H1 (cell line): ENCODE results near the gene CISD2. TPM values are rescaled to one million over a fixed set of nuclear protein-coding genes. Genes with fewer than 3 reads are reported as not detected.
A peak's percentile ranks its signal among the peaks of the same experiment; 100 is the strongest.
"Not testable (repeated sequence)": the region's sequence is repeated elsewhere in the genome, so short reads cannot be mapped to it uniquely, and the experiment has no call there.

ENCODE experiments used
- CTCF ChIA-PET: fragments of 300-600 bp; sonication (Branson Sonifier 250); formaldehyde crosslinking; loops from one replicate; lab custom pipeline; 2021; ENCODE audit not compliant: partially characterized antibody; lab: Charles Lee
- POLR2A ChIA-PET: fragments of 300-600 bp; sonication (Branson Sonifier 250); formaldehyde crosslinking; loops from one replicate; lab custom pipeline; 2021; ENCODE audit warnings: inconsistent platforms; ENCODE audit not compliant: partially characterized antibody; lab: Charles Lee
- DNase-seq, 2 experiments: peaks; one replicate each; pipeline versions ENCODE4 v3.0.0 to v3.0.0-alpha.2; 2010 to 2022; ENCODE audit warnings: low spot score in 2 of 2, low read depth in 1 of 2, mixed read lengths in 1 of 2
- FAIRE-seq: peaks from 2 replicates; lab custom pipeline; 2011; peaks lifted over from hg19 to GRCh38; lab: Jason Lieb, UNC
- H2AFZ ChIP-seq: 2 replicates; pipeline ENCODE4 v1.8.1; 2012; ENCODE audit warnings: low read length, inconsistent platforms
- H2AK5ac ChIP-seq: 2 replicates; pipeline ENCODE4 v1.6.1; 2013; ENCODE audit warnings: low read depth, low read length
- H2BK120ac ChIP-seq: replicated peaks from 2 replicates; pipeline ENCODE3; 2013; ENCODE audit warnings: low read depth, low read length, inconsistent platforms
- H2BK12ac ChIP-seq: 2 replicates; pipeline ENCODE4 v1.6.1; 2013; ENCODE audit warnings: low read depth, low read length
- H2BK15ac ChIP-seq: 2 replicates; pipeline ENCODE4 v1.6.1; 2013; ENCODE audit warnings: low read length
- H2BK20ac ChIP-seq: 2 replicates; pipeline ENCODE4 v1.6.1; 2013; ENCODE audit warnings: low read length
- H2BK5ac ChIP-seq: 2 replicates; pipeline ENCODE4 v1.6.1; 2013; ENCODE audit warnings: low read depth, low read length
- H3K14ac ChIP-seq: 2 replicates; pipeline ENCODE4 v1.6.1; 2013; ENCODE audit warnings: inconsistent platforms; ENCODE audit not compliant: insufficient read length
- H3K18ac ChIP-seq: 2 replicates; pipeline ENCODE4 v1.6.1; 2013; ENCODE audit warnings: low read length; ENCODE audit errors: extremely low read depth
- H3K23ac ChIP-seq: 2 replicates; pipeline ENCODE4 v1.6.1; 2013; ENCODE audit warnings: inconsistent platforms; ENCODE audit not compliant: insufficient read length
- H3K23me2 ChIP-seq: 2 replicates; pipeline ENCODE4 v1.6.1; 2013; ENCODE audit warnings: low read depth, low read length
- H3K27ac ChIP-seq: 2 replicates; pipeline ENCODE4 v1.6.1; 2011; ENCODE audit warnings: low read depth, low read length, inconsistent platforms
- H3K27me3 ChIP-seq, 4 experiments: replicated peaks in 1 of 4; 1 replicate in 1 of 4; 2 replicates in 3 of 4; pipeline versions ENCODE4 v1.6.1 to v1.8.1; 2011 to 2013; ENCODE audit warnings: low read length in 3 of 4, mild to moderate bottlenecking in 3 of 4, inconsistent platforms in 2 of 4, mixed read lengths in 2 of 4, moderate library complexity in 1 of 4; ENCODE audit not compliant: control insufficient read depth in 3 of 4, insufficient read depth in 3 of 4; ENCODE audit errors: extremely low read depth in 1 of 4
- H3K36me3 ChIP-seq, 4 experiments: 2 replicates each; pipeline versions ENCODE4 v1.6.1 to v1.8.1; 2011 to 2013; ENCODE audit warnings: mild to moderate bottlenecking in 4 of 4, low read length in 3 of 4, moderate library complexity in 2 of 4, control low read depth in 1 of 4, inconsistent platforms in 1 of 4; ENCODE audit not compliant: insufficient read depth in 4 of 4, control insufficient read depth in 2 of 4
- H3K4ac ChIP-seq: replicated peaks from 2 replicates; pipeline ENCODE3; 2013; ENCODE audit warnings: low read length, low read depth, mixed read lengths, inconsistent platforms; ENCODE audit not compliant: insufficient read length
- H3K4me1 ChIP-seq, 4 experiments: replicated peaks in 1 of 4; 1 replicate in 1 of 4; 2 replicates in 3 of 4; pipeline versions ENCODE4 v1.6.1 to v1.8.1; 2011 to 2013; ENCODE audit warnings: low read length in 3 of 4, inconsistent platforms in 2 of 4, mixed read lengths in 1 of 4; ENCODE audit not compliant: insufficient read depth in 4 of 4, control insufficient read depth in 3 of 4
- H3K4me2 ChIP-seq, 2 experiments: 2 replicates each; pipeline versions ENCODE4 v1.6.1 to v1.8.1; 2011 to 2013; ENCODE audit warnings: low read depth in 2 of 2, low read length in 2 of 2, control low read depth in 1 of 2, inconsistent platforms in 1 of 2, mild to moderate bottlenecking in 1 of 2; ENCODE audit not compliant: insufficient read depth in 1 of 2
- H3K4me3 ChIP-seq, 4 experiments: fragments of 200-600, 300-600 bp in 1 of 4; sonication (generic), shearing (Covaris generic), sonication (Bioruptor Twin) in 1 of 4; 2 replicates each; pipeline versions ENCODE4 v1.5.1 to v1.8.1; 2011 to 2016; ENCODE audit warnings: low read length in 4 of 4, low read depth in 3 of 4, control low read depth in 2 of 4, inconsistent platforms in 2 of 4, mild to moderate bottlenecking in 2 of 4, mixed read lengths in 1 of 4, moderate library complexity in 1 of 4; ENCODE audit not compliant: insufficient read depth in 2 of 4; ENCODE audit errors: extremely low read depth in 1 of 4
- H3K56ac ChIP-seq: replicated peaks from 2 replicates; pipeline ENCODE3; 2013; ENCODE audit warnings: low read depth, mild to moderate bottlenecking, mixed read lengths, low read length, inconsistent platforms; ENCODE audit not compliant: insufficient read length
- H3K79me1 ChIP-seq: 2 replicates; pipeline ENCODE4 v1.6.1; 2013; ENCODE audit warnings: low read depth, low read length, control low read depth
- H3K79me2 ChIP-seq, 2 experiments: 2 replicates each; pipeline versions ENCODE4 v1.6.1 to v1.8.1; 2012 to 2013; ENCODE audit warnings: low read length in 2 of 2, mild to moderate bottlenecking in 2 of 2, inconsistent platforms in 1 of 2; ENCODE audit not compliant: insufficient read depth in 2 of 2, control insufficient read depth in 1 of 2
- H3K9ac ChIP-seq, 4 experiments: replicated peaks in 1 of 4; 1 replicate in 1 of 4; 2 replicates in 3 of 4; pipeline versions ENCODE4 v1.6.1 to v1.8.1; 2011 to 2013; ENCODE audit warnings: low read depth in 3 of 4, low read length in 3 of 4, control low read depth in 2 of 4, mild to moderate bottlenecking in 2 of 4, moderate library complexity in 2 of 4, inconsistent platforms in 1 of 4; ENCODE audit errors: extremely low read depth in 1 of 4
- H3K9me3 ChIP-seq, 2 experiments: 2 replicates each; pipeline versions ENCODE4 v1.6.1 to v1.8.1; 2012 to 2013; ENCODE audit warnings: mild to moderate bottlenecking in 2 of 2, moderate library complexity in 2 of 2, control low read depth in 1 of 2, inconsistent platforms in 1 of 2, low read depth in 1 of 2, low read length in 1 of 2, mixed read lengths in 1 of 2; ENCODE audit not compliant: insufficient read depth in 2 of 2
- H4K20me1 ChIP-seq, 2 experiments: replicated peaks in 1 of 2; 2 replicates each; pipeline versions ENCODE3 to v1.8.1; 2011 to 2013; ENCODE audit warnings: inconsistent platforms in 2 of 2, low read length in 2 of 2, mild to moderate bottlenecking in 1 of 2; ENCODE audit not compliant: insufficient read depth in 2 of 2, control insufficient read depth in 1 of 2
- H4K5ac ChIP-seq: 2 replicates; pipeline ENCODE4 v1.6.1; 2013; ENCODE audit warnings: low read length, low read depth, mixed read lengths, inconsistent platforms; ENCODE audit not compliant: insufficient read length
- H4K8ac ChIP-seq: 2 replicates; pipeline ENCODE4 v1.8.0; 2013; ENCODE audit warnings: mild to moderate bottlenecking, moderate library complexity, low read length, inconsistent platforms; ENCODE audit not compliant: insufficient read depth; ENCODE audit errors: extremely low read depth
- H4K91ac ChIP-seq: replicated peaks from 2 replicates; pipeline ENCODE3; 2013; ENCODE audit warnings: low read length, mixed read lengths, inconsistent platforms; ENCODE audit not compliant: insufficient read length
- POU5F1 ChIP-seq: IDR thresholded peaks from 2 replicates; pipeline ENCODE4 v1.6.1; 2011; ENCODE audit warnings: low read depth, mild to moderate bottlenecking, low read length, moderate library complexity
- WGBS, 2 experiments: shearing (Covaris generic) in 1 of 2; methylation state at CpG; one replicate each; pipeline versions ENCODE4 v1.1.6 to v1.1.7; 2013 to 2015; ENCODE audit warnings: low lambda C conversion rate in 2 of 2, mixed read lengths in 2 of 2, inconsistent platforms in 1 of 2, low coverage in 1 of 2, missing lambda C conversion rate in 1 of 2; ENCODE audit not compliant: insufficient replicate concordance in 2 of 2, insufficient coverage in 1 of 2, insufficient read length in 1 of 2; ENCODE audit errors: extremely low coverage in 1 of 2, missing lambda C conversion rate in 1 of 2; 5-methylcytosine and 5-hydroxymethylcytosine counted together
- polyA plus RNA-seq, 7 experiments: library from polyadenylated mRNA; depleted of rRNA in 3 of 7; stranded (reverse) in 5 of 7; unstranded in 2 of 7; fragments of >200 nt in 5 of 7; fragments of 200-250 nt in 2 of 7; gene quantifications; 1 replicate in 5 of 7; 2 replicates in 1 of 7; 4 replicates in 1 of 7; pipeline versions ENCODE4 v1.2.1 to v1.2.3, GENCODE V29; 2011 to 2013; ENCODE audit warnings: missing spikeins in 2 of 7, mixed read lengths in 2 of 7
- total RNA-seq: library from RNA; stranded (reverse); fragmentation: NEBNext Ultra II Directional; extraction: Animal tissue kit (Norgen Biotek cat#: 25700); gene quantifications from 2 replicates; pipeline ENCODE4 v1.2.1, GENCODE V29; 2021

CISD2 gene
- total and polyA plus RNA-seq, 2 of the 8 experiments (the other 6 are each of a cell fraction or from before 2014, with no cell fraction given), result 23.7 to 48.3 TPM

GRCh38 chr4:102819100-102819499 is 49.7 kb upstream of the CISD2 start:
- H2AK5ac ChIP-seq, DNase-seq, H3K4ac ChIP-seq, H3K4me3 ChIP-seq, H3K23ac ChIP-seq, H3K9ac ChIP-seq, H3K27ac ChIP-seq, H2BK20ac ChIP-seq, H2BK120ac ChIP-seq, H2BK15ac ChIP-seq, FAIRE-seq, H3K18ac ChIP-seq, H4K5ac ChIP-seq, H3K27me3 ChIP-seq, H3K9me3 ChIP-seq, H2BK12ac ChIP-seq, H4K91ac ChIP-seq, H3K4me2 ChIP-seq, H3K79me1 ChIP-seq, H4K8ac ChIP-seq, CTCF ChIA-PET, H3K14ac ChIP-seq, H3K56ac ChIP-seq, H2BK5ac ChIP-seq, H3K23me2 ChIP-seq, H2AFZ ChIP-seq: not testable (repeated sequence)
- 84% methylated on average over 10 of the region's 10 CpGs; no CpG with 5 or more reads in 1 of the 2 experiments for WGBS, 2 experiments
- Histone ChIP-seq H3K79me2 (peaks cover 84 to 100% of the 10 kb centered on the region in 2 experiments), H4K20me1 (peaks cover 31 to 48% of the 10 kb centered on the region in 2 experiments), H3K4me1 (peaks cover 0 to 13% (median 6%) of the 10 kb centered on the region in 4 experiments; a peak in 5 of 7 replicates), H3K36me3 (peaks cover 0 to 27% (median 0%) of the 10 kb centered on the region in 4 experiments; a peak in 3 of 8 replicates)
- peak; percentile 48; the same call in 1 of the 2 replicates for TF ChIP-seq POU5F1
- POLR2A ChIA-PET, result interaction anchor here (1.0 to 11.9 kb wide), 4 partner anchors 6 to 49 kb away, joined by 3 to 162 read pairs (median 7); partner anchors contain the start of genes CISD2 and UBE2D3
